ENCODE results near the gene CAMK2N2. TPM values are rescaled to one million over a fixed set of nuclear protein-coding genes. Genes with fewer than 3 reads are reported as not detected.
A peak's percentile ranks its signal among the peaks of the same experiment; 100 is the strongest.

The CAMK2N2 gene
- total and polyA plus RNA-seq, 9 of the 15 experiments (the other 6 are each of a cell fraction or from before 2014, with no cell fraction given), result 0.08 to 0.22 (median 0.11) TPM; not detected in 5

DNA sequence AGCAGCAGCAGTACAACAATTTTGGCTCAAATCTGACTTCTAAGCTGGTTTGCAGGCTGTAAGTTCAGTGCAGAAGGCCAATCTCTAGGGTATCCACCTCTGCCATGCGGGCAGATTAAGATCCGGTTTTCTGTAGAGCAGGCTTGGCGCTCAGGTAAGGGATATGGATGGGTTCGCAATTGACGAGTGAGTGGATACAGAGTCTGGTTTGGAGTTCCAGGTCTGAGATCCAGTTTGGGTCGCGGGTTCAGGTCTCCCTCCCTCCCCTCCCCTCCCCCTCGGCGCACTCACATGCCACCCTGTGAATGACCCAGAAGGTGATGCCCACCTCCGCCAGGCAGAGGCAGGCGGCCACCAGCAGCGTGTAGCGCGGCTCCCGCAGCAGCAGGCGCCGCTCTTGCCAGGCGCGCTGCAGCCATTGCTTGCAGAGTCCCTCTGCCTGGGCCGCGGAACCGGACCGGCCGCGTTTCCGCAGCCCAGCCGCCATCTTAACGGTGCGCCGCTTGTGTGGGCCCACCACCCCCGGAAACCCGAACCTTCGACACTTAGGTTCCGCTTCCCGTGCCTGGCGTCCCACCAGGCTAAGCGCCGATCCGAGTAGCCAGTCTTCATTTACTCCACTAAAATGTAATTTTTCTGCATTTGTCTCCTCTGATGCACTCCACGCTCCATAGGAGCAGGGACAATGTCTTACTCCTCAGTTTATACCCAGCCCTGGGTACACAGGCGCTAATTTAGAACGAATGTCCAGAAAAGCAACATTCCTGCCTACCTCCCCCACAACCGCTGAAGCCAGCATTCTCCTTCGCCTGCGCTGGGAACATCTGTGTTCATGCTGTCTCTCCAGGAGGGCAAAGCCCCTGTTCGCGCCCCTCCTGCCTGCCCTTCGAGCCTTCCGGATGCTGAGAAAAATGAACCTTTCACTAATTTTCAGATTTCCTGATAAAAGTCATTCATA, 12.6 kb downstream of the CAMK2N2 start, which contains the start of gene ALG3 (continued):
- TF ChIP-seq, protein P1, sequence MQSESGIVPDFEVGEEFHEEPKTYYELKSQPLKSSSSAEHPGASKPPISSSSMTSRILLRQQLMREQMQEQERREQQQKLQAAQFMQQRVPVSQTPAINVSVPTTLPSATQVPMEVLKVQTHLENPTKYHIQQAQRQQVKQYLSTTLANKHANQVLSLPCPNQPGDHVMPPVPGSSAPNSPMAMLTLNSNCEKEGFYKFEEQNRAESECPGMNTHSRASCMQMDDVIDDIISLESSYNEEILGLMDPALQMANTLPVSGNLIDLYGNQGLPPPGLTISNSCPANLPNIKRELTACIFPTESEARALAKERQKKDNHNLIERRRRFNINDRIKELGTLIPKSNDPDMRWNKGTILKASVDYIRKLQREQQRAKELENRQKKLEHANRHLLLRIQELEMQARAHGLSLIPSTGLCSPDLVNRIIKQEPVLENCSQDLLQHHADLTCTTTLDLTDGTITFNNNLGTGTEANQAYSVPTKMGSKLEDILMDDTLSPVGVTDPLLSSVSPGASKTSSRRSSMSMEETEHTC (IDR thresholded peaks at IDR 0.05), result no peak
- peak; percentile 66 for TF ChIP-seq BHLHE40 (IDR thresholded peaks at IDR 0.05; ENCODE audit: low read length)
- no peak for TF ChIP-seq MTA2 (IDR thresholded peaks at IDR 0.05; ENCODE audit: low read depth)
- peak; percentile 94 for TF ChIP-seq TAF7 (tag; IDR thresholded peaks at IDR 0.05)
- TF ChIP-seq ZNF57 (CRISPR knock-in tag; IDR thresholded peaks at IDR 0.05), result no peak
- 0 out of 2 replicates have a peak, but pooled peaks have one; percentile 28 for TF ChIP-seq SRSF3 (IDR thresholded peaks at IDR 0.05; ENCODE audit: insufficient read depth, low read length)
- 0 out of 2 replicates have a peak, but pooled peaks have one; percentile 25 for TF ChIP-seq ZNF197 (CRISPR knock-in tag; IDR thresholded peaks at IDR 0.05; ENCODE audit: low read depth)
- no peak for TF ChIP-seq ILK (tag; IDR thresholded peaks at IDR 0.05; ENCODE audit: borderline replicate concordance, low read depth)
- no peak for TF ChIP-seq ZNF589 (CRISPR knock-in tag; IDR thresholded peaks at IDR 0.05; ENCODE audit: low read depth)
- TF ChIP-seq ZNF778 (CRISPR knock-in tag; IDR thresholded peaks at IDR 0.05), result no peak
- TF ChIP-seq ESRRA (IDR thresholded peaks at IDR 0.05; ENCODE audit: borderline replicate concordance, low read depth), result peak; percentile 66; the same call in 1 of the 2 replicates
- no peak for TF ChIP-seq ZNF217 (CRISPR knock-in tag; IDR thresholded peaks at IDR 0.05)
- TF ChIP-seq ZNF445 (CRISPR knock-in tag; IDR thresholded peaks at IDR 0.05; ENCODE audit: low read depth), result no peak
- no peak for TF ChIP-seq BMI1 (IDR thresholded peaks at IDR 0.05; ENCODE audit: low read length)
- TF ChIP-seq ZNF263 (CRISPR knock-in tag; IDR thresholded peaks at IDR 0.05; ENCODE audit: borderline replicate concordance), result peak; percentile 38; the same call in 1 of the 2 replicates
- peak; percentile 47 to 93; a peak in 3 of 4 replicates for TF ChIP-seq SIN3A (IDR thresholded peaks at IDR 0.05; ENCODE audit: borderline replicate concordance in 2 of 2, control insufficient read depth in 1 of 2, low read depth in 2 of 2, low read length in 2 of 2)
- TF ChIP-seq KLF6 (CRISPR knock-in tag; IDR thresholded peaks at IDR 0.05; ENCODE audit: borderline replicate concordance), result no peak
- TF ChIP-seq, protein P2, sequence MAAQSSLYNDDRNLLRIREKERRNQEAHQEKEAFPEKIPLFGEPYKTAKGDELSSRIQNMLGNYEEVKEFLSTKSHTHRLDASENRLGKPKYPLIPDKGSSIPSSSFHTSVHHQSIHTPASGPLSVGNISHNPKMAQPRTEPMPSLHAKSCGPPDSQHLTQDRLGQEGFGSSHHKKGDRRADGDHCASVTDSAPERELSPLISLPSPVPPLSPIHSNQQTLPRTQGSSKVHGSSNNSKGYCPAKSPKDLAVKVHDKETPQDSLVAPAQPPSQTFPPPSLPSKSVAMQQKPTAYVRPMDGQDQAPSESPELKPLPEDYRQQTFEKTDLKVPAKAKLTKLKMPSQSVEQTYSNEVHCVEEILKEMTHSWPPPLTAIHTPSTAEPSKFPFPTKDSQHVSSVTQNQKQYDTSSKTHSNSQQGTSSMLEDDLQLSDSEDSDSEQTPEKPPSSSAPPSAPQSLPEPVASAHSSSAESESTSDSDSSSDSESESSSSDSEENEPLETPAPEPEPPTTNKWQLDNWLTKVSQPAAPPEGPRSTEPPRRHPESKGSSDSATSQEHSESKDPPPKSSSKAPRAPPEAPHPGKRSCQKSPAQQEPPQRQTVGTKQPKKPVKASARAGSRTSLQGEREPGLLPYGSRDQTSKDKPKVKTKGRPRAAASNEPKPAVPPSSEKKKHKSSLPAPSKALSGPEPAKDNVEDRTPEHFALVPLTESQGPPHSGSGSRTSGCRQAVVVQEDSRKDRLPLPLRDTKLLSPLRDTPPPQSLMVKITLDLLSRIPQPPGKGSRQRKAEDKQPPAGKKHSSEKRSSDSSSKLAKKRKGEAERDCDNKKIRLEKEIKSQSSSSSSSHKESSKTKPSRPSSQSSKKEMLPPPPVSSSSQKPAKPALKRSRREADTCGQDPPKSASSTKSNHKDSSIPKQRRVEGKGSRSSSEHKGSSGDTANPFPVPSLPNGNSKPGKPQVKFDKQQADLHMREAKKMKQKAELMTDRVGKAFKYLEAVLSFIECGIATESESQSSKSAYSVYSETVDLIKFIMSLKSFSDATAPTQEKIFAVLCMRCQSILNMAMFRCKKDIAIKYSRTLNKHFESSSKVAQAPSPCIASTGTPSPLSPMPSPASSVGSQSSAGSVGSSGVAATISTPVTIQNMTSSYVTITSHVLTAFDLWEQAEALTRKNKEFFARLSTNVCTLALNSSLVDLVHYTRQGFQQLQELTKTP (IDR thresholded peaks at IDR 0.05; ENCODE audit: low read depth in 1 of 2, partially characterized antibody in 2 of 2), result peak in 1 of 2 experiments; percentile 27

Measured in K562 (cell line).